GM06990 (cell line): ENCODE results near the gene ARHGAP32.
"Not testable (repeated sequence)": the region's sequence is repeated elsewhere in the genome, so short reads cannot be mapped to it uniquely, and the experiment has no call there.

Experiments
- DNase-seq: peaks from one replicate; pipeline ENCODE4 v3.0.0-alpha.2; 2011; ENCODE audit not compliant: insufficient read length; ENCODE audit errors: extremely low read depth
- H3K27me3 ChIP-seq: replicated peaks from 2 replicates; pipeline ENCODE4 v1.6.0; 2011; ENCODE audit warnings: low read length; ENCODE audit not compliant: control insufficient read depth, insufficient read depth
- H3K36me3 ChIP-seq: 2 replicates; pipeline ENCODE4 v1.5.1; 2011; ENCODE audit warnings: low read length; ENCODE audit not compliant: control insufficient read depth, insufficient read depth
- H3K4me3 ChIP-seq: replicated peaks from 2 replicates; pipeline ENCODE4 v1.5.1; 2011; ENCODE audit warnings: low read depth, mild to moderate bottlenecking, control low read depth, low read length
- TF ChIP-seq, protein P1 (sequence below): IDR thresholded peaks from 2 replicates; pipeline ENCODE4 v1.5.1; 2011; ENCODE audit warnings: low read length, control low read depth, mild to moderate bottlenecking, inconsistent platforms; ENCODE audit not compliant: insufficient read depth, poor library complexity, severe bottlenecking

Gene ARHGAP32

DNA sequence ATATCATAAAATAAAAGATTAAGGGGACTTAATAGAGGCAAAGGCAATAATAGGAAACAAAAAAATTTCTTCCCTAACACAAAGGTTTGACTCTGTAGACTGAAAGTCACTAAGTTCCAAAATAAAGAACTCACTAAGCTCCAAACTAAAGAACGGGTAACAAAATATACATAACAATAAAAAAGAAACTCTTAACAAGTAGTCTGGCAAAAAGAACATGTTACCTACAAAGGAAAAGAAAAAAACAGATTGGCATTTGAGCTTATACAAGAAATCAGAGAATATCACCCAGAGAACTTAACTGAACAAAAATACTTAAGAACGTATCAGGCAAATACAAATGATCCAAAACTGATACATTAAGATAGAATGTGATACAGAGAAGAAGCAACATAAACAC, 7.5 kb downstream of the ARHGAP32 start:
- Histone ChIP-seq H3K4me3 (no peak overlapping the region), H3K27me3 (no peaks in the 10 kb centered on the region), H3K36me3 (no peaks in the 10 kb centered on the region)
- DNase-seq = no peak
- TF ChIP-seq, protein P1, sequence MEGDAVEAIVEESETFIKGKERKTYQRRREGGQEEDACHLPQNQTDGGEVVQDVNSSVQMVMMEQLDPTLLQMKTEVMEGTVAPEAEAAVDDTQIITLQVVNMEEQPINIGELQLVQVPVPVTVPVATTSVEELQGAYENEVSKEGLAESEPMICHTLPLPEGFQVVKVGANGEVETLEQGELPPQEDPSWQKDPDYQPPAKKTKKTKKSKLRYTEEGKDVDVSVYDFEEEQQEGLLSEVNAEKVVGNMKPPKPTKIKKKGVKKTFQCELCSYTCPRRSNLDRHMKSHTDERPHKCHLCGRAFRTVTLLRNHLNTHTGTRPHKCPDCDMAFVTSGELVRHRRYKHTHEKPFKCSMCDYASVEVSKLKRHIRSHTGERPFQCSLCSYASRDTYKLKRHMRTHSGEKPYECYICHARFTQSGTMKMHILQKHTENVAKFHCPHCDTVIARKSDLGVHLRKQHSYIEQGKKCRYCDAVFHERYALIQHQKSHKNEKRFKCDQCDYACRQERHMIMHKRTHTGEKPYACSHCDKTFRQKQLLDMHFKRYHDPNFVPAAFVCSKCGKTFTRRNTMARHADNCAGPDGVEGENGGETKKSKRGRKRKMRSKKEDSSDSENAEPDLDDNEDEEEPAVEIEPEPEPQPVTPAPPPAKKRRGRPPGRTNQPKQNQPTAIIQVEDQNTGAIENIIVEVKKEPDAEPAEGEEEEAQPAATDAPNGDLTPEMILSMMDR = no peak

DNA sequence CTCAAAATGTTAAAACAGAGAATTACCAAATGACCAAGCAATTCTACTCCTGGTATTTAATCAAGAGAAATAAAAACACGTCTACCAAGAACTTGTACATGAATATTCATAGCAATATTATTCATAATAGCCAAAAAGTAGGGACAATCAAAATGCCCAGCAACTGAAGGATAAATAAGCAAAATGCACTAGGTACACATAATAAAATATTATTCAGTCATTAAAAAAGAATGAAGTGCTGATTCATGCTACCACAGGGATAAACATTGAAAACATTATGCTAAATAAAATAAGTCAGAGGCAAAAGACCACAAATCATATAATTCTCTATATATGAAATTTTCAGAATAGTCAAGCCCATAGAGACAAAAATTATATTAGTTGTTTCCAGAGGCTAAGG, 24.8 kb downstream of the ARHGAP32 start:
- H3K36me3 ChIP-seq = no peaks in the 10 kb centered on the region
- no peak for DNase-seq
- no peak overlapping the region for H3K4me3 ChIP-seq
- TF ChIP-seq, protein P1 = no peak
- no peaks in the 10 kb centered on the region for H3K27me3 ChIP-seq

DNA sequence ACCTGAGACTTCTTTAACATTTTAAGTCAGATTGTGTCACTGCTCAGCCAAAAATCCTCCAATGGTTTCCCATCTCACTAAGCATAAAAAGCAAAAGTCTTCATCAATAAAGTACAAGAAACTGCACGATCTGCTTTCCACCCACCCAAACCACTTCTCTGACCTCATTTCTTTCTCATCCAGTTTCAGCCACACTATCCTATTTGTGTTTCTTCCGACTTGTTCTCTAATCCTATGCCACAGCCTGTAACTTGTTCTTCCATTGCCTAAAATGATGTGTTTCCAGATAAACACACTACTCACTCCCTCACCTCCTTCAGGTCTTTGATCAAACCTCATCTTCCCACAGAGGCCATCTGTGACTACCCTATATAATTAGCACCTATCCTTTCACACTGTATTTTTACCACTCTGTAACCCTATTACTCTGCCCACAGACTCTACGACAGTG, 28.4 kb downstream of the ARHGAP32 start:
- TF ChIP-seq, protein P1 = no peak
- H3K36me3 ChIP-seq = no peaks in the 10 kb centered on the region
- no peak for DNase-seq

DNA sequence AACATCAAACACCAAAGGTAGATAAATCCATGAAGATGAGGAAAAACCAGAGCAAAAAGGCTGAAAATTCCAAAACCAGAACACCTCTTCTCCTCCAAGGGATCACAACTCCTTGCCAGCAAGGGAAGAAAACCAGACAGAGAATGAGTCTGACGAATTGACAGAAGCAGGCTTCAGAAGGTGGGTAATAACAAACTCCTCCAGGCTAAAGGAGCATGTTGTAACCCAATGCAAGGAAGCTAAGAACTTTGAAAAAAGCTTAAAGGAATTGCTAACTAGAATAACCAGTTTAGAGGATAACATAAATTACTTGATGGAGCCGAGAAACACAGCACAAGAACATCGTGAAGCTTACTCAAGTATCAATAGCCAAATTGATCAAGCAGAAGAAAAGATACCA, 35.0 kb downstream of the ARHGAP32 start:
- not testable (repeated sequence) for H3K4me3 ChIP-seq, DNase-seq, H3K36me3 ChIP-seq, H3K27me3 ChIP-seq

More for the DNA sequence above, 28.4 kb downstream of the ARHGAP32 start:
- H3K4me3 ChIP-seq = no peak overlapping the region
- H3K27me3 ChIP-seq = no peaks in the 10 kb centered on the region

DNA sequence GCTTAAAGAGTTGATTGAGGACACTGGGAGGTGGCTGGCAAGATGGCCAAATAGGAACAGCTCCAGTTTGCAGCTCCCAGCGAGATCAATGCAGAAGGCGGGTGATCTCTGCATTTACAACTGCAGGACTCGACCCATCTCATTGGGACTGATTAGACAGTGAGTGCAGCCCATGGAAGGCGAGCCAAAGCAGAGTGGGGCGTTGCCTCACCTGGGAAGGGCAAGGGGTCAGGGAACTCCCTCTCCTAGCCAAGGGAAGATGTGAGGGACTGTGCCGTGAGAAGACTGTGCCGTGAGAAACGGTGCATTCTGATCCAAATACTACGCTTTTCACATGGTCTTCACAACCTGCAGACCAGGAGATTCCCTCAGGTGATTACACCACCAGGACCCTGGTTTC, 36.4 kb downstream of the ARHGAP32 start:
- DNase-seq = no peak

DNA sequence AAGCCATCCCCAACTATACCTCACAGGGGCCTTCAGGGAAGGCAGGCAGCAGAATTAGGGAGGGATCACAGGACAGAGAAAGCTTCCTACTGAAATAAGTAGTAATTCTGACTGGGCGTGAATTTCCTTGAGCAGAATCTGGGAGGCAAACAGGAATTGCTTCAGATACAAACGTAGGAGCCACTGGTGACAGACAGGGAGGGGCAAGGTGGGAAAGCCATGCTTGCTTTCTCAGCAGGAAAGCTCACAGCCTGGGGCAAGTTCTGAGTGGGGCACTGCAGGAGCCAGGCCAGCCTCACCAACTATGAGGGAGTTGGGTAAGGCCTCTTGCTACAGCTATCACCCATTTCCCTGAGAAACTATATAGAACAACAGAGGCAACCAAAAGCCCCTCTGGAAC, 43.6 kb downstream of the ARHGAP32 start:
- TF ChIP-seq, protein P1 = no peak
- no peaks in the 10 kb centered on the region for H3K27me3 ChIP-seq
- no peak for DNase-seq

More for the DNA sequence above, 36.4 kb downstream of the ARHGAP32 start:
- Histone ChIP-seq H3K36me3 (no peaks in the 10 kb centered on the region), H3K27me3 (no peaks in the 10 kb centered on the region), H3K4me3 (no peak overlapping the region)
- TF ChIP-seq, protein P1 = no peak

More for the DNA sequence above, 43.6 kb downstream of the ARHGAP32 start:
- Histone ChIP-seq H3K4me3 (no peak overlapping the region), H3K36me3 (no peaks in the 10 kb centered on the region)
